Spleen (tissue), 7 donors: ENCODE measurements around the gene STX8.

Experiments used
- POLR2A ChIP-seq, 3 donors: fragments of 450-650 bp; IDR thresholded peaks; one replicate each; pipeline ENCODE4 v1.5.1; 2017; ENCODE audit warnings: antibody characterized with exemption in 3 of 3, mild to moderate bottlenecking in 1 of 3
- POLR2AphosphoS5 ChIP-seq, 3 donors: sonication (generic); formaldehyde crosslinking; IDR thresholded peaks; one replicate each; pipeline ENCODE4 v1.5.1; 2017; ENCODE audit warnings: antibody characterized with exemption in 3 of 3
- TF ChIP-seq, protein P1 (sequence below), 11 experiments: fragments of 200-600 bp in 7 of 11; fragments of 450-650 bp in 4 of 11; sonication (generic) in 4 of 11; IDR thresholded peaks in 8 of 11; conservative IDR thresholded peaks in 3 of 11; 1 replicate in 7 of 11; 2 replicates in 4 of 11; pipeline versions ENCODE4 v1.4.0 to v1.8.0; 2016 to 2021; ENCODE audit warnings: antibody characterized with exemption in 11 of 11, inconsistent platforms in 4 of 11, mild to moderate bottlenecking in 1 of 11
- donor health status: DM: no; HTN: no; CAD: no; lungs with moderate emphysema.
- donor health status: DM: no; HTN: no; CAD: no.
- donor health status: DM: no; HTN: no; CAD: no.

DNA sequence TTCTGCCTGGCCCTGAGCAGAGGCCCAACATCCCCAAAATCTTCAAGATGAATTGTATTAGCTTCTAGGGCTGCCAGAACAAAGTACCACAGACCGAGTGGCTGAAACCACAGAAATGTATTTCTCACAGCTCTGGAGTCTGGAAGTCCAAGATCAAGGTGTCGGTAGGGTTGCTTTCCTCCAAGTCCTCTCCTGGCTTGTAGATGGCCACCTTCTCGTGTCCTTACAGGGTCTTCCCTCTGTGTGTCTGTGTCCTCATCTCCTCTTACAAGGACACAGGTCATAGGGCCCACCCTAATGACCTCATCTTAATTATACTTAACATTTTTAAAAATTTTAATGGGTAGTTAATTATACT lies 338.6 kb downstream of the STX8 start:
- TF ChIP-seq, protein P1, sequence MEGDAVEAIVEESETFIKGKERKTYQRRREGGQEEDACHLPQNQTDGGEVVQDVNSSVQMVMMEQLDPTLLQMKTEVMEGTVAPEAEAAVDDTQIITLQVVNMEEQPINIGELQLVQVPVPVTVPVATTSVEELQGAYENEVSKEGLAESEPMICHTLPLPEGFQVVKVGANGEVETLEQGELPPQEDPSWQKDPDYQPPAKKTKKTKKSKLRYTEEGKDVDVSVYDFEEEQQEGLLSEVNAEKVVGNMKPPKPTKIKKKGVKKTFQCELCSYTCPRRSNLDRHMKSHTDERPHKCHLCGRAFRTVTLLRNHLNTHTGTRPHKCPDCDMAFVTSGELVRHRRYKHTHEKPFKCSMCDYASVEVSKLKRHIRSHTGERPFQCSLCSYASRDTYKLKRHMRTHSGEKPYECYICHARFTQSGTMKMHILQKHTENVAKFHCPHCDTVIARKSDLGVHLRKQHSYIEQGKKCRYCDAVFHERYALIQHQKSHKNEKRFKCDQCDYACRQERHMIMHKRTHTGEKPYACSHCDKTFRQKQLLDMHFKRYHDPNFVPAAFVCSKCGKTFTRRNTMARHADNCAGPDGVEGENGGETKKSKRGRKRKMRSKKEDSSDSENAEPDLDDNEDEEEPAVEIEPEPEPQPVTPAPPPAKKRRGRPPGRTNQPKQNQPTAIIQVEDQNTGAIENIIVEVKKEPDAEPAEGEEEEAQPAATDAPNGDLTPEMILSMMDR (IDR thresholded peaks at IDR 0.05 in 8 of 11, conservative IDR thresholded peaks at IDR 0.05 in 3 of 11) = no peak
- TF ChIP-seq POLR2A (IDR thresholded peaks at IDR 0.05) = no peak
- no peak for TF ChIP-seq POLR2AphosphoS5 (IDR thresholded peaks at IDR 0.05)
